ENCODE measurements around the gene ANO5.

The ANO5 gene

GRCh38 chr11:22203281-22203680 is 10.4 kb downstream of the ANO5 start:
- Histone ChIP-seq H3K4me3 (ENCODE audit: low read depth in 1 of 2, low read length in 2 of 2) (no peak overlapping the region), H3K4me1 (ENCODE audit: control insufficient read depth in 1 of 2, insufficient read depth in 2 of 2, low read length in 2 of 2) (peaks cover 0 to under 1% of the 10 kb centered on the region in 2 donors), H3K9me3 (ENCODE audit: control insufficient read depth in 1 of 2, low read length in 2 of 2) (no peaks in the 10 kb centered on the region), H3K27me3 (ENCODE audit: low read depth, low read length) (no peaks in the 10 kb centered on the region), H3K36me3 (ENCODE audit: control insufficient read depth in 1 of 2, insufficient read depth in 2 of 2, low read length in 2 of 2) (no peaks in the 10 kb centered on the region), H3K27ac (ENCODE audit: low read length) (no peak overlapping the region)

- H3K27ac ChIP-seq (ENCODE audit: low read length), result no peak overlapping the region
- H3K27me3 ChIP-seq (ENCODE audit: low read depth, low read length), result no peaks in the 10 kb centered on the region
- no peaks in the 10 kb centered on the region for H3K36me3 ChIP-seq (ENCODE audit: control insufficient read depth in 1 of 2, insufficient read depth in 2 of 2, low read length in 2 of 2)
- no peaks in the 10 kb centered on the region for H3K9me3 ChIP-seq (ENCODE audit: control insufficient read depth in 1 of 2, low read length in 2 of 2)
- H3K4me3 ChIP-seq (ENCODE audit: low read depth in 1 of 2, low read length in 2 of 2), result no peak overlapping the region
- no peaks in the 10 kb centered on the region for H3K4me1 ChIP-seq (ENCODE audit: control insufficient read depth in 1 of 2, insufficient read depth in 2 of 2, low read length in 2 of 2)
These were observed 14.3 kb downstream of the ANO5 start for GRCh38 chr11:22207162-22207561.

- Histone ChIP-seq H3K9me3 (ENCODE audit: control insufficient read depth in 1 of 2, low read length in 2 of 2) (no peaks in the 10 kb centered on the region), H3K27me3 (ENCODE audit: low read depth, low read length) (no peaks in the 10 kb centered on the region), H3K27ac (ENCODE audit: low read length) (no peak overlapping the region), H3K36me3 (ENCODE audit: control insufficient read depth in 1 of 2, insufficient read depth in 2 of 2, low read length in 2 of 2) (no peaks in the 10 kb centered on the region), H3K4me1 (ENCODE audit: control insufficient read depth in 1 of 2, insufficient read depth in 2 of 2, low read length in 2 of 2) (no peaks in the 10 kb centered on the region), H3K4me3 (ENCODE audit: low read depth in 1 of 2, low read length in 2 of 2) (no peak overlapping the region)
These were observed 15.4 kb downstream of the ANO5 start for GRCh38 chr11:22208151-22208858.

- H3K9me3 ChIP-seq (ENCODE audit: control insufficient read depth in 1 of 2, low read length in 2 of 2), result no peaks in the 10 kb centered on the region
- no peak overlapping the region for H3K27ac ChIP-seq (ENCODE audit: low read length)
- H3K4me1 ChIP-seq (ENCODE audit: control insufficient read depth in 1 of 2, insufficient read depth in 2 of 2, low read length in 2 of 2), result no peaks in the 10 kb centered on the region
- no peaks in the 10 kb centered on the region for H3K36me3 ChIP-seq (ENCODE audit: control insufficient read depth in 1 of 2, insufficient read depth in 2 of 2, low read length in 2 of 2)
- H3K4me3 ChIP-seq (ENCODE audit: low read depth in 1 of 2, low read length in 2 of 2), result no peak overlapping the region
- H3K27me3 ChIP-seq (ENCODE audit: low read depth, low read length), result no peaks in the 10 kb centered on the region
These were observed 24.1 kb downstream of the ANO5 start for GRCh38 chr11:22216940-22217339.

GRCh38 chr11:22221143-22221542 is 28.3 kb downstream of the ANO5 start:
- Histone ChIP-seq H3K4me3 (ENCODE audit: low read depth in 1 of 2, low read length in 2 of 2) (no peak overlapping the region), H3K9me3 (ENCODE audit: control insufficient read depth in 1 of 2, low read length in 2 of 2) (no peaks in the 10 kb centered on the region), H3K36me3 (ENCODE audit: control insufficient read depth in 1 of 2, insufficient read depth in 2 of 2, low read length in 2 of 2) (no peaks in the 10 kb centered on the region), H3K4me1 (ENCODE audit: control insufficient read depth in 1 of 2, insufficient read depth in 2 of 2, low read length in 2 of 2) (no peaks in the 10 kb centered on the region), H3K27me3 (ENCODE audit: low read depth, low read length) (no peaks in the 10 kb centered on the region), H3K27ac (ENCODE audit: low read length) (no peak overlapping the region)

GRCh38 chr11:22225190-22225589 is 32.3 kb downstream of the ANO5 start:
- H3K27ac ChIP-seq (ENCODE audit: low read length), result no peak overlapping the region
- H3K27me3 ChIP-seq (ENCODE audit: low read depth, low read length), result no peaks in the 10 kb centered on the region
- no peak overlapping the region for H3K4me3 ChIP-seq (ENCODE audit: low read depth in 1 of 2, low read length in 2 of 2)
- peaks cover 0 to 4% of the 10 kb centered on the region in 2 donors for H3K36me3 ChIP-seq (ENCODE audit: control insufficient read depth in 1 of 2, insufficient read depth in 2 of 2, low read length in 2 of 2)
- H3K4me1 ChIP-seq (ENCODE audit: control insufficient read depth in 1 of 2, insufficient read depth in 2 of 2, low read length in 2 of 2), result no peaks in the 10 kb centered on the region
- no peaks in the 10 kb centered on the region for H3K9me3 ChIP-seq (ENCODE audit: control insufficient read depth in 1 of 2, low read length in 2 of 2)

GRCh38 chr11:22234743-22235142 is 41.9 kb downstream of the ANO5 start:
- Histone ChIP-seq H3K4me3 (ENCODE audit: low read depth in 1 of 2, low read length in 2 of 2) (no peak overlapping the region), H3K27me3 (ENCODE audit: low read depth, low read length) (no peaks in the 10 kb centered on the region), H3K36me3 (ENCODE audit: control insufficient read depth in 1 of 2, insufficient read depth in 2 of 2, low read length in 2 of 2) (peaks cover 0 to 9% of the 10 kb centered on the region in 2 donors), H3K9me3 (ENCODE audit: control insufficient read depth in 1 of 2, low read length in 2 of 2) (no peaks in the 10 kb centered on the region), H3K27ac (ENCODE audit: low read length) (no peak overlapping the region), H3K4me1 (ENCODE audit: control insufficient read depth in 1 of 2, insufficient read depth in 2 of 2, low read length in 2 of 2) (no peaks in the 10 kb centered on the region)

GRCh38 chr11:22244986-22245592 is 52.2 kb downstream of the ANO5 start:
- H3K27me3 ChIP-seq (ENCODE audit: low read depth, low read length), result no peaks in the 10 kb centered on the region
- H3K9me3 ChIP-seq (ENCODE audit: control insufficient read depth in 1 of 2, low read length in 2 of 2), result peaks cover 0 to 3% of the 10 kb centered on the region in 2 donors
- H3K36me3 ChIP-seq (ENCODE audit: control insufficient read depth in 1 of 2, insufficient read depth in 2 of 2, low read length in 2 of 2), result peaks cover 0 to 2% of the 10 kb centered on the region in 2 donors
- H3K4me3 ChIP-seq (ENCODE audit: low read depth in 1 of 2, low read length in 2 of 2), result no peak overlapping the region
- no peak overlapping the region for H3K27ac ChIP-seq (ENCODE audit: low read length)
- H3K4me1 ChIP-seq (ENCODE audit: control insufficient read depth in 1 of 2, insufficient read depth in 2 of 2, low read length in 2 of 2), result no peaks in the 10 kb centered on the region

GRCh38 chr11:22246992-22247391 is 54.1 kb downstream of the ANO5 start:
- Histone ChIP-seq H3K9me3 (ENCODE audit: control insufficient read depth in 1 of 2, low read length in 2 of 2) (peaks cover 0 to 3% of the 10 kb centered on the region in 2 donors), H3K36me3 (ENCODE audit: control insufficient read depth in 1 of 2, insufficient read depth in 2 of 2, low read length in 2 of 2) (no peaks in the 10 kb centered on the region)

GRCh38 chr11:22249871-22250270 is 57.0 kb downstream of the ANO5 start:
- no peak overlapping the region for H3K27ac ChIP-seq (ENCODE audit: low read length)
- no peaks in the 10 kb centered on the region for H3K9me3 ChIP-seq (ENCODE audit: control insufficient read depth in 1 of 2, low read length in 2 of 2)
- no peak overlapping the region for H3K4me3 ChIP-seq (ENCODE audit: low read depth in 1 of 2, low read length in 2 of 2)
- H3K27me3 ChIP-seq (ENCODE audit: low read depth, low read length), result no peaks in the 10 kb centered on the region
- H3K36me3 ChIP-seq (ENCODE audit: control insufficient read depth in 1 of 2, insufficient read depth in 2 of 2, low read length in 2 of 2), result no peaks in the 10 kb centered on the region
- H3K4me1 ChIP-seq (ENCODE audit: control insufficient read depth in 1 of 2, insufficient read depth in 2 of 2, low read length in 2 of 2), result no peaks in the 10 kb centered on the region

More at GRCh38 chr11:22246992-22247391, 54.1 kb downstream of the ANO5 start:
- no peak overlapping the region for H3K27ac ChIP-seq (ENCODE audit: low read length)
- no peak overlapping the region for H3K4me3 ChIP-seq (ENCODE audit: low read depth in 1 of 2, low read length in 2 of 2)
- no peaks in the 10 kb centered on the region for H3K4me1 ChIP-seq (ENCODE audit: control insufficient read depth in 1 of 2, insufficient read depth in 2 of 2, low read length in 2 of 2)
- H3K27me3 ChIP-seq (ENCODE audit: low read depth, low read length), result no peaks in the 10 kb centered on the region

GRCh38 chr11:22256876-22257275 is 64.0 kb downstream of the ANO5 start:
- H3K27me3 ChIP-seq (ENCODE audit: low read depth, low read length), result no peaks in the 10 kb centered on the region
- H3K27ac ChIP-seq (ENCODE audit: low read length), result no peak overlapping the region
- no peak overlapping the region for H3K4me3 ChIP-seq (ENCODE audit: low read depth in 1 of 2, low read length in 2 of 2)
- H3K9me3 ChIP-seq (ENCODE audit: control insufficient read depth in 1 of 2, low read length in 2 of 2), result no peaks in the 10 kb centered on the region
- H3K36me3 ChIP-seq (ENCODE audit: control insufficient read depth in 1 of 2, insufficient read depth in 2 of 2, low read length in 2 of 2), result peaks cover 0 to 13% of the 10 kb centered on the region in 2 donors
- H3K4me1 ChIP-seq (ENCODE audit: control insufficient read depth in 1 of 2, insufficient read depth in 2 of 2, low read length in 2 of 2), result no peaks in the 10 kb centered on the region

GRCh38 chr11:22263613-22264012 is 70.7 kb downstream of the ANO5 start:
- no peaks in the 10 kb centered on the region for H3K9me3 ChIP-seq (ENCODE audit: control insufficient read depth in 1 of 2, low read length in 2 of 2)
- no peaks in the 10 kb centered on the region for H3K36me3 ChIP-seq (ENCODE audit: control insufficient read depth in 1 of 2, insufficient read depth in 2 of 2, low read length in 2 of 2)
- no peak overlapping the region for H3K27ac ChIP-seq (ENCODE audit: low read length)
- H3K4me3 ChIP-seq (ENCODE audit: low read depth in 1 of 2, low read length in 2 of 2), result no peak overlapping the region
- H3K4me1 ChIP-seq (ENCODE audit: control insufficient read depth in 1 of 2, insufficient read depth in 2 of 2, low read length in 2 of 2), result no peaks in the 10 kb centered on the region
- no peaks in the 10 kb centered on the region for H3K27me3 ChIP-seq (ENCODE audit: low read depth, low read length)
